Activated T-helper 1 cell treated with anti-CD3 and anti-CD28 coated beads, Interleukin-2, amount 50 U/mL, for 16 hours (primary cell): ENCODE data around the gene DCANP1.
A peak's percentile ranks its signal among the peaks of the same experiment; 100 is the strongest.

ENCODE experiments used
- DNase-seq, 2 donors: peaks; one replicate each; pipeline ENCODE4 v3.0.0-alpha.2; 2020; ENCODE audit warnings: low read depth in 1 of 2, low spot score in 1 of 2

The DCANP1 gene

DNA sequence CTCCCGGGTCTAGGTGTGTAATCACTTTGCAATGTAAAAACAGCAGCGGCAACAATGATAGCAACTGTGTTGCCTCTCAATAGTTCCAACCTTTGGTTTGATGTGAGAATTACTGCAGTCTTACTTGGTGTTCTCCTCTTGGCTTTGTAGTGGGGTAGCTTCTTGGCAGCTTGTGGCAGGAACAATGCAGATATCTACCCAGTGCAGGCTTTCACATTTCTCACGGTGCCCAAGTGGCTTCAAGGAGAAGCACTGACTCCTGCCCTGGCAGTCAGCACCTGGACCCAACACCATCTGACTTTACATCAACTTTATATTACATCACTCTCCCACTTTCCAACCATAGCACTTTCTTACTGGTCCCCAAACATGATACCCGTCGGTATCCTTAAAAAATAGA lies 33.4 kb upstream of the DCANP1 start:
- DNase-seq, result no peak

GRCh38 chr5:135478938-135479337 lies 31.8 kb upstream of the DCANP1 start:
- no peak for DNase-seq

DNA sequence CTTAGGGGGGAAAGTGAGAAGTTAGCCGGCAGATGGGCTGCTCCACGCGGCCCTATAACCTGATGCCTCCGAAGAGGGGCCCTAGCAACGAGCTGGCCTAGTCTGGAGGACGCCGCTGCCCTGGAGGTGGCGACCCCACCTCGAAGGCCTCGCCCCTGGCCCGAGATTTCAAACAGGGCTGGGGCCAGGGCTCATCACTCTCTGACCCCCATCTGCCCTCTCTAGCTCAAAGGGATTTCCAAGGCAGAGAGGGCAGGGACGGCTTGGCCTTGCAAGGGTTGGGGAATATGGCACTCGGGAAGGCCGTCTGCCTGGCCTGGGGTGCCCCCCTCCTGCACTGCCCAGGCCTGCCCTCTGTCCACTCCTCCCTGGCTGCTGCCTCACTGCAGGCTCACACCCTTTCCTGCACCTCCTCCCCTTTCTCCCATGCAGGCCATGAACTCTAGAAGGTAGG lies 30.5 kb upstream of the DCANP1 start:
- no peak for DNase-seq

DNA sequence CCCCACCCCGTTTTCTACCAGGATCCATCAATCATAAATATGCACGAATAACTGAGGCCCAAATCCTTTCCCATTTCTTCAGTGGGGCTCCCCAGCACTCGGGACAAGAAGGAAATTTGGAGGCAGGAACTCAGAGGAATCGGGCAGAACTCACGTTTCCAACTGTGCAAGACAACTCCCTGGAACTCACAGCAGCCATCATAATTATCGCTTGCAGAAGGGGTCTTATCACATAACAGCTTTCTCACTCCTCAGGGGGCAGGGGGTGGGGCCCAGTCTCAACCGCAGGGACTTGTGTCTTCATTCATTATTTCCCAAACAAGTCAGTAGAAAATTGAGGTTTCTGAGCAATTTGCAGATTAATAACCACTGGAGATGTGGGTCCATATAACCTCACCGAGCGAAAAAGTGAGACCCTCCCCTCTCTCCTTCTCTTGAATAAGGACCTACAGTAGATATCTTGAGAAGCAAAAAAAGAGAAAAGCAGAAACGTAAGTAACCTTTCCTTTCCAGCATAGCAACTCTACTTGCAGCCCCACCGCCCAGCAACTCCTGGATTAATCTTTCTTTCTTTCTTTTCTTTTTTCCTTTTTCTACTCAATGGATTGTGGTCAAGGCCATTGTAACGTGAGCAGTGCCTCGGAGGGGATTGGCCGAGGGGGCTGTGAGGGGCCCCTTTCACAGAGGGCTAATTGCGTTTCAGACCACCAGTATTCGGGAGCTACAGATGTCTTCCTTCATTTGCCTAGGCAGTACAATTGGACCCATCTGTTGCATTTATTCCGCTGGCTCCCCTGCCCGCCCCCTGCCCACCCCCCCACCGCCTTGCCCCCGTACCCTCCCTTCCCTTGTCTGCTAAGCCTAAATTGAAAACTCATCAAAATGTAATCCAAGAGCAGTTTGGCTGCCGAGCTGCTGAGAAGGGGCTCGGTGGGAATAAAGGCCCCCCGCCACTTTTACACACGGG lies 29.8 kb upstream of the DCANP1 start:
- DNase-seq, result no peak

GRCh38 chr5:135473956-135474670 lies 27.0 kb upstream of the DCANP1 start:
- DNase-seq, result no peak

DNA sequence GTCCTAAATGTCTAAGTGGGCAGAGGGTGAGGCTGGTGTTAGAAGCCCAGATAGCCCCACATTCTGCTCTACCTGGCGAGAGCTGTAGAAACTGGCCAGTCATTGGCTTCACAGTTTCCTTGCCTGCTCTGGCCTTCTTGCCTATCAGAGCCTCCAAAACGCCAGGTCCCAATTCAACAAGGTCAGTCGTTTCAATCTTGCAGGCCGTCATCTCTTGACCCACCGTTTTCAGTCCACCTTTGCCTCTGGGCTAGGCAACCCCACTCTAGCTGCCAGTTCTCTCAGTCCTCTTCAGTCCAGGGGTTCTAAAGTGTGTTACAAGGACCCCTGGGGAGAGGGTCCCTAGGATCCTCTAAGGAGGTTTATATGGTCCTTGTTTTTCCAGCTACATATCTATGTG lies 25.0 kb upstream of the DCANP1 start:
- no peak for DNase-seq

DNA sequence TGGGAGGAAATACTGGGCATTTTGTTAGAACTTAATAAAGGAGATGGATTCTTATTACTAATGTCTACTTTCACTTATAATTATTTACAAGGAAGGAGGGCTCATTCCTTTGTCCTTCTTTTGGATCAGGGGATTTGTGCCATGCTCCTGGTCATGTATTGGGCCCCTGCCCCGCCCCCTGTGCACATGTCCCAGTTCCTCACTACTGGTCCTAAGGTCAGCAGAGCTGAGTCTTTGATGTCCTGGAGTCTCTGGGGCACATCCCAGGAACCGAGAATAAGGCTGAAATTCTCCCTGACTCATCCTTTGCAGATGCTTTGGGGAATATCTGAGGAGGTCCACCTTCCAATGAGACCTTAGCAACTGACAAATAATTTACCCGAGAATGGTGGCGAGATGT lies 24.6 kb upstream of the DCANP1 start:
- DNase-seq, result no peak

GRCh38 chr5:135469911-135470310 lies 22.8 kb upstream of the DCANP1 start:
- DNase-seq, result no peak

DNA sequence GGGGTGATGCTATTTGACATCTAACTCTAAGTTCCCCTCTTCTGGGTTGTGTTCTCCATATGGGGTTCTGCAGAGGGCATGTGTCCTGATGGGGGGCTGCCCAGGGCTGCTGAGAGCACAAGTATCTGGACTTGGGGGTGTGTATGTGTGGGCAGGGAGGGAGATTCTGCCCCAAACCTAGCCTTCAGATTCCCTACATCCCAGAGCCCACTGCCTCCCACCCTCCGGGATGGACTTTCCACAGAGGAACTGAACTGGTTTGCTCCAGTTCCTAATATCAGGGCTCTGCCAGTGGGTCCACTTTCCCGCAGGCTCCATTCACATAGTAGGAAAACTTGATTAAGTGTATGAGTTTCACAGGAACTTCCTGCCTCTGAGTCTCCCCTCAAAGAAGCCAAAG lies 21.4 kb upstream of the DCANP1 start:
- no peak for DNase-seq

DNA sequence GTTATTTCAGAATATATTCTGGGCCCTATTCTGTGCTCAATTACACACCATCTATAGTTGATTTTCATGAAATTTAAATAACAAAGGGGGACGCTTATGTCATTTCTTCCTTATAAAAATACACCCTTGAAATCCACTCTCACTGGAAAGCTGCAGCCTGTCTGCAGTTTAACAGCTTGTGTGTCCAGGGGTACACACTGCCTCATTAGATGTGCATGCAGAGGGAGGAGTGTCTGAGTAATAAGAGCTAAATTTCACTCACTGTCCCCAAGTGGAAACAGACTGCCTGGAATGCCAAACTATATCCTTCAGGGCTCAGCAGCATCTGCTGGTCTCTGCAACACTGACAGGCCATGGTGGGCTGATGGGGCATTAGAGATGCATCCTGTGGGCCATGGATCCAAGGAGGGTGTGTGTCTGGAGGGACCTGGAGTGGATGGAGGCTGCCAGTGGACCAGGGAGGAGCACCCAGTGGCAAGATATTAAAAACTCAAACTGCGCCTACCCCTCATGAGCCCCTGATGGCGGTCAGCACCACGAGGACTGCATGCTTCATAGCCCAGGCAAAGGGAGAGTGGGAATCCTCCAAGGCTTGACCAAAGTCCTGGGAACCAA lies 20.8 kb upstream of the DCANP1 start:
- no peak for DNase-seq

DNA sequence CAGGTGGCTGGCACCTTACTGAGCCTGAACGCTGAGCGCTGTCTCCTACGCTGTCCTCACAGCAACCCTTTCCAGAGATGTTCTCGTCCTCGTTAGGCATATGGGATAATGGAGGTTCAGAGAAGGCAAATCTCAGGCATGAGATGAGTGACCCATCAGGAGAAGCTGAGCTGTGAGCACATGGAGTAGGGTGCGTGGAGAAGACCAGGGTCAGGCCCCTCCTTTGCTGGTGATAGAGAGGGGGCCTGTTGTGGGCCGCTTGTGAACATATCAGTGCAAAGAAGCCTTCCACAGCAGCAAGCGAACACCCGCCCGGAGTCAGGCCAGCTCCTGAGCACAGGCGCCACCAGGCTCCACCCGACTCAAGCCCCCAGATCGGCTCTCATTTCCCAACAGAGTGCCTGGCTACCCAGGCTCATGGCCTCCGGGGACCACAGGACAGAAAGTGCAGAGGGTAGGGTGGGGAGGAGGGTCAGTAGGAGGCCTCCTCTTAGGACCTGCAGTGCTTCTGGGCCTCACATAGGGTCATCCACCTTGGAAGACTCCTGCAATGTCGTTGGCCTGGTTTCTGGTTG lies 20.0 kb upstream of the DCANP1 start:
- DNase-seq, result no peak

DNA sequence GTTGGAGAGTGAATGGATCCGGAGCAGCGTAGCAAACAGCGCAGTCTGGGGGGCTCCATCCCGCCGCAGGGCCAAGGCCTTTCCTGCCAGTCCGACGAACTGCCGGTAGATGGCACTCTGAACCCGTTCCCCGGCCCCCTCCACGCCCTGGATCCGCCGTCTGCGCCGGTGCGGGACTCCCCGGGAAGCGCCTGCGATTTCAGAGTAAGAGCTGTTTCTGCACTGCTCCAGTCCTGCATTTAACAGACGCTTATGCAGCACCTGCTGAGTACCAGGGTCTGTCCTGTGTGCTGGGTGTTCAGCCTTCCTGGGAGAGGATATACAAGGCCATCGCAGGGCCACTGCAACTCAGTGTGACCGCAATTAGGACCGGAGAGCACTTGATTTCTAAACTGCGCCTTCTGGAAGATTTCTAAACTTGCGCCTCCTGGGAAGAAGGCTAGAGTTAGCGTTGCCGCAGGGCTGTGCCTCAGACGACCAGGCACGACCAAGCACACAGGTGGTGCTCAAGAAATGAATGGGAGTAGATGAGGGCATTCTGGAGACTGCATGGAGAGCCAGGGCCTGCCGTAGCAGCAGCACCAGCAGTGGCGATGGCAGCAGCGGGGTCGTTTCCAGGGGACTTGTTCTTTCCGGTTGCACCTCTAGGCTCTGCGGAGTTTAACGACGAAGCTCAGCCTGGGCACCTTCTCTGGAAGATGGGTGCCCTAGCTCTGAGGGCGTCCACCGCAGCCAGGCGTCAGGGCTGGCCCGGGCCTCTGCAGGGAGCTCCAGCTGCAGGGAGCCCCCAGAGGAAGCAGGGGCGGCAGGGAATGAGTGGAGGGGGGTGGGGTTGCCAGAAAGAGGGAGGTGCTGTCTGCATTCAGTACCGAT lies 19.3 kb upstream of the DCANP1 start:
- DNase-seq, result peak; percentile 13 to 30

- DNase-seq, result no peak
Measured at GRCh38 chr5:135465391-135466122, 18.4 kb upstream of the DCANP1 start.

DNA sequence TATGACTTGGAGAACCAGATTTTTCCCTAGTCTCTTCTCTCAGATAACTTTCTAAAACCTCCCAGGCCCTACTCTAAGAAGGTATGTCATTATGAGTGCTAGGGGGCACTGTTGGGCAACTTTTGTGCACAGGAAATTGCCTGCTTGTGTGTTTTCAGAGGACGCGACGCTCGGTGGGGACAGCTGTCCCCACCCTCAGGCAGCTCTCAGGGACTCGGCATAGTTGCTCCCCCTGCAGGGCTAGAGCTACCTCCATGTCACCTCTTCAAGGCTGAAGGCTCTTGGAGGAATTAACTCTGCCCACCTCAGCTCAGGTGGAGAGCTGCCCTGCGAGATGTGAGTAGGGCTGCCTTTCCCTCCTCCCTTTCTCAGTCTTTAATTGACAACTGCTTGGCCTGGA lies 15.2 kb upstream of the DCANP1 start:
- no peak for DNase-seq

- no peak for DNase-seq
Measured at GRCh38 chr5:135461481-135462151, 14.5 kb upstream of the DCANP1 start.

GRCh38 chr5:135460246-135461033 lies 13.3 kb upstream of the DCANP1 start:
- no peak for DNase-seq

- DNase-seq, result no peak
Measured at GRCh38 chr5:135458921-135459331, 11.8 kb upstream of the DCANP1 start.

GRCh38 chr5:135458356-135458755 lies 11.2 kb upstream of the DCANP1 start:
- DNase-seq, result no peak
